ENCODE results near the gene ANXA4.
"Not testable (repeated sequence)": the region's sequence is repeated elsewhere in the genome, so short reads cannot be mapped to it uniquely, and the experiment has no call there.

Gene ANXA4

GRCh38 chr2:69830045-69830905 lies 88.3 kb downstream of the ANXA4 start:
- peak overlapping the region; percentile 74 for H3K9ac ChIP-seq (ENCODE audit: low read length)
- H3K36me3 ChIP-seq (ENCODE audit: control insufficient read depth, insufficient read depth, low read length), result no peaks in the 10 kb centered on the region
- peaks cover 14% of the 10 kb centered on the region for H3K4me1 ChIP-seq (ENCODE audit: control insufficient read depth, insufficient read depth, low read length)
- peak overlapping the region; percentile 83 for H3K4me3 ChIP-seq (ENCODE audit: low read length)
- H3K27me3 ChIP-seq (ENCODE audit: control insufficient read depth, insufficient read depth, low read length), result no peaks in the 10 kb centered on the region
- H3K9me3 ChIP-seq (ENCODE audit: control insufficient read depth, low read length), result no peaks in the 10 kb centered on the region

GRCh38 chr2:69830906-69831241 lies 88.9 kb downstream of the ANXA4 start:
- H3K36me3 ChIP-seq (ENCODE audit: control insufficient read depth, insufficient read depth, low read length); H3K9me3 ChIP-seq (ENCODE audit: control insufficient read depth, low read length); H3K27me3 ChIP-seq (ENCODE audit: control insufficient read depth, insufficient read depth, low read length); H3K9ac ChIP-seq (ENCODE audit: low read length); H3K4me3 ChIP-seq (ENCODE audit: low read length): not testable (repeated sequence)
- H3K4me1 ChIP-seq (ENCODE audit: control insufficient read depth, insufficient read depth, low read length), result peaks cover 14% of the 10 kb centered on the region

GRCh38 chr2:69831354-69831905 lies 89.5 kb downstream of the ANXA4 start:
- H3K4me3 ChIP-seq (ENCODE audit: low read length), result no peak overlapping the region
- no peaks in the 10 kb centered on the region for H3K9me3 ChIP-seq (ENCODE audit: control insufficient read depth, low read length)
- peaks cover 14% of the 10 kb centered on the region for H3K4me1 ChIP-seq (ENCODE audit: control insufficient read depth, insufficient read depth, low read length)
- H3K9ac ChIP-seq (ENCODE audit: low read length), result no peak overlapping the region
- no peaks in the 10 kb centered on the region for H3K36me3 ChIP-seq (ENCODE audit: control insufficient read depth, insufficient read depth, low read length)
- no peaks in the 10 kb centered on the region for H3K27me3 ChIP-seq (ENCODE audit: control insufficient read depth, insufficient read depth, low read length)

GRCh38 chr2:69833752-69834151 lies 91.8 kb downstream of the ANXA4 start:
- Histone ChIP-seq H3K4me3 (ENCODE audit: low read length) (no peak overlapping the region), H3K27me3 (ENCODE audit: control insufficient read depth, insufficient read depth, low read length) (no peaks in the 10 kb centered on the region), H3K4me1 (ENCODE audit: control insufficient read depth, insufficient read depth, low read length) (peaks cover 14% of the 10 kb centered on the region), H3K9me3 (ENCODE audit: control insufficient read depth, low read length) (no peaks in the 10 kb centered on the region), H3K9ac (ENCODE audit: low read length) (no peak overlapping the region), H3K36me3 (ENCODE audit: control insufficient read depth, insufficient read depth, low read length) (no peaks in the 10 kb centered on the region)

GRCh38 chr2:69835666-69836065 lies 93.7 kb downstream of the ANXA4 start:
- Histone ChIP-seq H3K4me1 (ENCODE audit: control insufficient read depth, insufficient read depth, low read length) (peaks cover 14% of the 10 kb centered on the region), H3K9me3 (ENCODE audit: control insufficient read depth, low read length) (no peaks in the 10 kb centered on the region), H3K36me3 (ENCODE audit: control insufficient read depth, insufficient read depth, low read length) (no peaks in the 10 kb centered on the region), H3K9ac (ENCODE audit: low read length) (no peak overlapping the region), H3K4me3 (ENCODE audit: low read length) (no peak overlapping the region), H3K27me3 (ENCODE audit: control insufficient read depth, insufficient read depth, low read length) (no peaks in the 10 kb centered on the region)

- no peaks in the 10 kb centered on the region for H3K9me3 ChIP-seq (ENCODE audit: control insufficient read depth, low read length)
- H3K9ac ChIP-seq (ENCODE audit: low read length), result no peak overlapping the region
- no peaks in the 10 kb centered on the region for H3K36me3 ChIP-seq (ENCODE audit: control insufficient read depth, insufficient read depth, low read length)
- H3K4me1 ChIP-seq (ENCODE audit: control insufficient read depth, insufficient read depth, low read length), result peaks cover 8% of the 10 kb centered on the region
- H3K27me3 ChIP-seq (ENCODE audit: control insufficient read depth, insufficient read depth, low read length), result no peaks in the 10 kb centered on the region
- no peak overlapping the region for H3K4me3 ChIP-seq (ENCODE audit: low read length)
Observed at GRCh38 chr2:69836316-69836715, 94.4 kb downstream of the ANXA4 start.

GRCh38 chr2:69837533-69837932 lies 95.6 kb downstream of the ANXA4 start:
- Histone ChIP-seq H3K4me3 (ENCODE audit: low read length) (no peak overlapping the region), H3K9me3 (ENCODE audit: control insufficient read depth, low read length) (no peaks in the 10 kb centered on the region), H3K4me1 (ENCODE audit: control insufficient read depth, insufficient read depth, low read length) (peaks cover 1% of the 10 kb centered on the region), H3K36me3 (ENCODE audit: control insufficient read depth, insufficient read depth, low read length) (no peaks in the 10 kb centered on the region), H3K9ac (ENCODE audit: low read length) (no peak overlapping the region), H3K27me3 (ENCODE audit: control insufficient read depth, insufficient read depth, low read length) (no peaks in the 10 kb centered on the region)

GRCh38 chr2:69843993-69844392 lies 102.1 kb downstream of the ANXA4 start:
- Histone ChIP-seq H3K27me3 (ENCODE audit: control insufficient read depth, insufficient read depth, low read length) (no peaks in the 10 kb centered on the region), H3K36me3 (ENCODE audit: control insufficient read depth, insufficient read depth, low read length) (peaks cover 8% of the 10 kb centered on the region), H3K9me3 (ENCODE audit: control insufficient read depth, low read length) (no peaks in the 10 kb centered on the region), H3K9ac (ENCODE audit: low read length) (no peak overlapping the region), H3K4me3 (ENCODE audit: low read length) (no peak overlapping the region), H3K4me1 (ENCODE audit: control insufficient read depth, insufficient read depth, low read length) (no peaks in the 10 kb centered on the region)

GRCh38 chr2:69844560-69844959 lies 102.6 kb downstream of the ANXA4 start:
- no peaks in the 10 kb centered on the region for H3K9me3 ChIP-seq (ENCODE audit: control insufficient read depth, low read length)
- H3K9ac ChIP-seq (ENCODE audit: low read length), result no peak overlapping the region
- H3K4me3 ChIP-seq (ENCODE audit: low read length), result no peak overlapping the region
- H3K27me3 ChIP-seq (ENCODE audit: control insufficient read depth, insufficient read depth, low read length), result no peaks in the 10 kb centered on the region
- no peaks in the 10 kb centered on the region for H3K4me1 ChIP-seq (ENCODE audit: control insufficient read depth, insufficient read depth, low read length)
- H3K36me3 ChIP-seq (ENCODE audit: control insufficient read depth, insufficient read depth, low read length), result peaks cover 8% of the 10 kb centered on the region

GRCh38 chr2:69846182-69847067 lies 104.5 kb downstream of the ANXA4 start:
- peaks cover 8% of the 10 kb centered on the region for H3K36me3 ChIP-seq (ENCODE audit: control insufficient read depth, insufficient read depth, low read length)
- no peak overlapping the region for H3K4me3 ChIP-seq (ENCODE audit: low read length)
- H3K27me3 ChIP-seq (ENCODE audit: control insufficient read depth, insufficient read depth, low read length), result no peaks in the 10 kb centered on the region
- no peaks in the 10 kb centered on the region for H3K9me3 ChIP-seq (ENCODE audit: control insufficient read depth, low read length)
- H3K9ac ChIP-seq (ENCODE audit: low read length), result no peak overlapping the region
- no peaks in the 10 kb centered on the region for H3K4me1 ChIP-seq (ENCODE audit: control insufficient read depth, insufficient read depth, low read length)

- Histone ChIP-seq H3K4me3 (ENCODE audit: low read length) (no peak overlapping the region), H3K27me3 (ENCODE audit: control insufficient read depth, insufficient read depth, low read length) (no peaks in the 10 kb centered on the region), H3K4me1 (ENCODE audit: control insufficient read depth, insufficient read depth, low read length) (no peaks in the 10 kb centered on the region), H3K36me3 (ENCODE audit: control insufficient read depth, insufficient read depth, low read length) (peaks cover 8% of the 10 kb centered on the region), H3K9ac (ENCODE audit: low read length) (no peak overlapping the region), H3K9me3 (ENCODE audit: control insufficient read depth, low read length) (no peaks in the 10 kb centered on the region)
Observed at GRCh38 chr2:69847068-69847828, 105.3 kb downstream of the ANXA4 start.
